ENCODE data around the gene ATP11A.

The ATP11A gene

GRCh38 chr13:112904436-112904960, 214.7 kb downstream of the ATP11A start:
- no peak for DNase-seq (ENCODE audit: low read depth in 2 of 2)

GRCh38 chr13:112905086-112905485, 215.2 kb downstream of the ATP11A start:
- no peak for DNase-seq (ENCODE audit: low read depth in 2 of 2)

- DNase-seq (ENCODE audit: low read depth in 2 of 2) = no peak
These were observed 215.8 kb downstream of the ATP11A start for GRCh38 chr13:112905619-112905989.

GRCh38 chr13:112905990-112906641, 216.3 kb downstream of the ATP11A start:
- no peak for DNase-seq (ENCODE audit: low read depth in 2 of 2)

- DNase-seq (ENCODE audit: low read depth in 2 of 2) = no peak
These were observed 217.4 kb downstream of the ATP11A start for GRCh38 chr13:112907286-112907685.

GRCh38 chr13:112907871-112908331, 218.1 kb downstream of the ATP11A start:
- DNase-seq (ENCODE audit: low read depth in 2 of 2) = no peak

GRCh38 chr13:112908342-112908741, 218.5 kb downstream of the ATP11A start:
- no peak for DNase-seq (ENCODE audit: low read depth in 2 of 2)

GRCh38 chr13:112910016-112910415, 220.2 kb downstream of the ATP11A start:
- DNase-seq (ENCODE audit: low read depth in 2 of 2) = no peak

- DNase-seq (ENCODE audit: low read depth in 2 of 2) = no peak
These were observed 220.9 kb downstream of the ATP11A start for GRCh38 chr13:112910616-112911280.

- DNase-seq (ENCODE audit: low read depth in 2 of 2) = no peak
These were observed 221.5 kb downstream of the ATP11A start for GRCh38 chr13:112911285-112911701.

GRCh38 chr13:112911883-112912282, 222.0 kb downstream of the ATP11A start:
- no peak for DNase-seq (ENCODE audit: low read depth in 2 of 2)

GRCh38 chr13:112912726-112913440, 223.0 kb downstream of the ATP11A start:
- DNase-seq (ENCODE audit: low read depth in 2 of 2) = no peak

- no peak for DNase-seq (ENCODE audit: low read depth in 2 of 2)
These were observed 226.5 kb downstream of the ATP11A start for GRCh38 chr13:112916296-112916695.

GRCh38 chr13:112917056-112917664, 227.3 kb downstream of the ATP11A start:
- no peak for DNase-seq (ENCODE audit: low read depth in 2 of 2)

GRCh38 chr13:112917737-112918136, 227.9 kb downstream of the ATP11A start:
- DNase-seq (ENCODE audit: low read depth in 2 of 2) = no peak

- DNase-seq (ENCODE audit: low read depth in 2 of 2) = no peak
These were observed 228.4 kb downstream of the ATP11A start for GRCh38 chr13:112918266-112918665.

- DNase-seq (ENCODE audit: low read depth in 2 of 2) = no peak
These were observed 228.9 kb downstream of the ATP11A start for GRCh38 chr13:112918746-112919145.

GRCh38 chr13:112923962-112924361, 234.1 kb downstream of the ATP11A start:
- DNase-seq (ENCODE audit: low read depth in 2 of 2) = no peak

GRCh38 chr13:112924365-112924764, 234.5 kb downstream of the ATP11A start:
- DNase-seq (ENCODE audit: low read depth in 2 of 2) = no peak

GRCh38 chr13:112926003-112926402, 236.2 kb downstream of the ATP11A start:
- DNase-seq (ENCODE audit: low read depth in 2 of 2) = no peak

GRCh38 chr13:112926993-112927392, 237.2 kb downstream of the ATP11A start:
- no peak for DNase-seq (ENCODE audit: low read depth in 2 of 2)
